Left ventricle myocardium inferior (tissue), 1 donor: ENCODE measurements around the gene GRIK4. TPM values are rescaled to one million over a fixed set of nuclear protein-coding genes. Genes with fewer than 3 reads are reported as not detected.

Source experiments
- DNase-seq: peaks from one replicate; pipeline ENCODE4 v3.0.0-alpha.2; 2020
- H3K27ac ChIP-seq: fragments of 200-600 bp; replicated peaks from 2 replicates; pipeline ENCODE4 v1.8.0; 2021
- H3K27me3 ChIP-seq: fragments of 200-600 bp; 2 replicates; pipeline ENCODE4 v1.8.0; 2021; ENCODE audit warnings: low read depth
- H3K36me3 ChIP-seq: fragments of 200-600 bp; 2 replicates; pipeline ENCODE4 v1.8.0; 2021
- H3K4me1 ChIP-seq: fragments of 200-600 bp; 2 replicates; pipeline ENCODE4 v1.8.0; 2021
- H3K4me3 ChIP-seq: fragments of 200-600 bp; 2 replicates; pipeline ENCODE4 v1.8.0; 2021; ENCODE audit warnings: mild to moderate bottlenecking, moderate library complexity
- H3K9me3 ChIP-seq: fragments of 200-600 bp; replicated peaks from 2 replicates; pipeline ENCODE4 v1.8.0; 2021
- intact Hi-C: fragments of 100-400 bp; cut with micrococcal nuclease; formaldehyde crosslinking; loops from one replicate; pipeline ENCODE4 v1.11.0; 2022
- total RNA-seq: library from RNA; stranded (reverse); fragmentation: NEBNext Ultra II Directional; extraction: Animal tissue kit (Norgen Biotek cat#: 25700); gene quantifications from one replicate; pipeline ENCODE4 v1.2.1, GENCODE V29; 2021
- TF ChIP-seq, protein P1 (sequence below): fragments of 200-600 bp; IDR thresholded peaks from 2 replicates; pipeline ENCODE4 v1.8.0; 2021; ENCODE audit warnings: antibody characterized with exemption, mild to moderate bottlenecking, borderline replicate concordance
- donor health status: DM: no; HTN: yes; CAD: no; lungs with severe emphysema.

The GRIK4 gene
- total RNA-seq, 1 donor from 2014 or later = 0.16 TPM

DNA sequence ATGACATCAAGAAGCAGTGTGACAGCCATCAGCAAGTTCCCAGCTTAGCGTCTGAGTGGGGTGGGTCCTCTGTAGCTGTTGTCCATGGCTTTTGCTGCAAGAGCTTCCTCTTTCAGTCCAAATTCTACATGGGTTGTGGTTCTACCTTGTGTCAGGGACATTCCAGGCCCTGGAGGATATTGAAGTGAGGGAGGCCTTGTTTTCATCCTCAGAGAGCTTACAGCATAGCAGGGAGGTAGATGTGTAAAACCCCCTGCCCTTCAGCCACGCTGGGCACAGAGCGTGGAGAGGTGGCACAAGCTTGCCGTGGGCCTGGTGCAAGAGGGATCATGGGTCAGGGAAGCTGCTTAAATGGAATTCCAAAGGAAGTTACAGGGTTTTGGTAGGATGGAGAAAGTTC lies 93.9 kb downstream of the GRIK4 start:
- no peaks in the 10 kb centered on the region for H3K36me3 ChIP-seq
- no peak overlapping the region for H3K4me3 ChIP-seq
- H3K9me3 ChIP-seq = no peaks in the 10 kb centered on the region
- no peak for DNase-seq
- intact Hi-C loops = no loop called here
- H3K27ac ChIP-seq = no peak overlapping the region
- TF ChIP-seq, protein P1, sequence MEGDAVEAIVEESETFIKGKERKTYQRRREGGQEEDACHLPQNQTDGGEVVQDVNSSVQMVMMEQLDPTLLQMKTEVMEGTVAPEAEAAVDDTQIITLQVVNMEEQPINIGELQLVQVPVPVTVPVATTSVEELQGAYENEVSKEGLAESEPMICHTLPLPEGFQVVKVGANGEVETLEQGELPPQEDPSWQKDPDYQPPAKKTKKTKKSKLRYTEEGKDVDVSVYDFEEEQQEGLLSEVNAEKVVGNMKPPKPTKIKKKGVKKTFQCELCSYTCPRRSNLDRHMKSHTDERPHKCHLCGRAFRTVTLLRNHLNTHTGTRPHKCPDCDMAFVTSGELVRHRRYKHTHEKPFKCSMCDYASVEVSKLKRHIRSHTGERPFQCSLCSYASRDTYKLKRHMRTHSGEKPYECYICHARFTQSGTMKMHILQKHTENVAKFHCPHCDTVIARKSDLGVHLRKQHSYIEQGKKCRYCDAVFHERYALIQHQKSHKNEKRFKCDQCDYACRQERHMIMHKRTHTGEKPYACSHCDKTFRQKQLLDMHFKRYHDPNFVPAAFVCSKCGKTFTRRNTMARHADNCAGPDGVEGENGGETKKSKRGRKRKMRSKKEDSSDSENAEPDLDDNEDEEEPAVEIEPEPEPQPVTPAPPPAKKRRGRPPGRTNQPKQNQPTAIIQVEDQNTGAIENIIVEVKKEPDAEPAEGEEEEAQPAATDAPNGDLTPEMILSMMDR = no peak
- H3K4me1 ChIP-seq = peaks cover 9% of the 10 kb centered on the region
- peaks cover 25% of the 10 kb centered on the region for H3K27me3 ChIP-seq

DNA sequence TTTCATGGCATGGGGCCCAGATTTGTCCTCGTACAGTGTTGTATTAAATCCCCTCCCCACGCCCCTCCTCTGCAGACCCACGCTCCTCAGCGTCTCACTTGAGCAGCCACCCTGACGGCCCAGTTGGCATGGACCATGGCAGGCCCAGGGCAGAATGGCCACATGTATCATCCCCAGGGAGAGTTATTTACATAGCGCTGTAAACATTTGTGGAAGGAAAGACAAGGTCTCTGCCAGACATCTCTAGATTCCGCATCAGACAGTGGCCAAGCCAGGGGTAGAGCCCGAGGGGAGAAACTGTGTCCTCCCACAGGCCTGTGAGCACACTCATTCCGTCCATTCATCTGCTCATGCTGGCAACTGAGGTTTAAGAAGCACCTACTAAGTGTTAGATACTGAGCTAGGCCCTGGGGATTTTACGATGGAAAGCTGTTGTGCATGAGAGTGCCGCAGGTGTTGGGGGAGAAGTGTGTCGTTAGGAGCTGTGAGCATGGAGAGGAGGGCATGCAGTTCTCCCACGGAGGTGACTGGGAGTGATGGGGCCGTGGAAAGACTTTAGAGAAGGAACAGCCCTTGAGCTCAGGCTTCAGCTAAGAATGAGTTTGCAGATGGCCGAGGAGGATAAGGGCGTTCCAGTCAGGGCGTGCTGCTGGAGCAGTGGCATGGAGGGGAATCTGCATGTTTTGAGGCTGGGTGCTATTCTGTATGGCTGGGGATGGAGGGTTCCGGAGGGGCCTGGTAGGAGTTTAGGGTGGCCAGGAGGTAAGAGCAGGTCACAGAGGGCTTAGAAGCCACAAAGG lies 94.9 kb downstream of the GRIK4 start:
- Histone ChIP-seq H3K36me3 (no peaks in the 10 kb centered on the region), H3K4me1 (peaks cover 9% of the 10 kb centered on the region), H3K27ac (no peak overlapping the region), H3K9me3 (no peaks in the 10 kb centered on the region), H3K27me3 (peaks cover 15% of the 10 kb centered on the region), H3K4me3 (no peak overlapping the region)
- intact Hi-C loops = no loop called here
- TF ChIP-seq, protein P1 = no peak
- no peak for DNase-seq

GRCh38 chr11:120608061-120608460 lies 96.5 kb downstream of the GRIK4 start:
- Histone ChIP-seq H3K36me3 (no peaks in the 10 kb centered on the region), H3K27me3 (peaks cover 10% of the 10 kb centered on the region), H3K4me1 (peaks cover 9% of the 10 kb centered on the region), H3K4me3 (no peak overlapping the region), H3K27ac (no peak overlapping the region), H3K9me3 (no peaks in the 10 kb centered on the region)
- TF ChIP-seq, protein P1 = no peak
- no peak for DNase-seq
- intact Hi-C loops = no loop called here

- intact Hi-C loops = no loop called here
- no peak overlapping the region for H3K4me3 ChIP-seq
- no peak overlapping the region for H3K27ac ChIP-seq
- TF ChIP-seq, protein P1 = no peak
- no peaks in the 10 kb centered on the region for H3K36me3 ChIP-seq
- no peaks in the 10 kb centered on the region for H3K9me3 ChIP-seq
- DNase-seq = peak; percentile 53
- peaks cover 14% of the 10 kb centered on the region for H3K4me1 ChIP-seq
- peaks cover 11% of the 10 kb centered on the region for H3K27me3 ChIP-seq
Measured at GRCh38 chr11:120608760-120609211, 97.2 kb downstream of the GRIK4 start.

DNA sequence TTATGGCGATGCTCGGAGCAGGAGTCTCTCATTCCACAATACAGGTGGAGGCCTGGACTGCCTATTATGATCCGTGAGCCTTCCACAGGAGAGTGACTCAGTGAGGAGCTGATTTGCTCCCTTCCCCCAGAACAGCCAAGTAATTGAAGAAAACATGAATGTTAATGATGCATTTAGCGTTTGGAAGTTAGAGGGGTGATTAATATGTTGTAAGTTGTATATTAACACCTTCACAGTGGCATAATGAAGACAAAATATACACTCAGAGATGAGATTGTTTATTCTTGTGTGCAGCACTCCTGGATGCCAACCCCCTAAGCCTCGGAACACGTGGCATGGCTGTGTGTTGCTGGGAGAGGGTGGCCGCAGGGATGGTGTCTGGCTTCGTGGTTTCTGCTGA lies 98.6 kb downstream of the GRIK4 start:
- no peaks in the 10 kb centered on the region for H3K9me3 ChIP-seq
- intact Hi-C loops = no loop called here

More for the DNA sequence above, 98.6 kb downstream of the GRIK4 start:
- TF ChIP-seq, protein P1 = no peak
- H3K4me3 ChIP-seq = no peak overlapping the region
- no peak for DNase-seq
- H3K4me1 ChIP-seq = peaks cover 14% of the 10 kb centered on the region
- H3K27ac ChIP-seq = no peak overlapping the region
- H3K36me3 ChIP-seq = no peaks in the 10 kb centered on the region
- H3K27me3 ChIP-seq = peaks cover 17% of the 10 kb centered on the region
